Ovary (tissue), 3 donors: Measurements from ENCODE around the gene SPRY2.

Experiments used
- CTCF ChIP-seq, 3 donors: fragments of 450-650 bp in 2 of 3; fragments of 200-600 bp in 1 of 3; IDR thresholded peaks; one replicate each; pipeline versions ENCODE4 v1.5.1 to v1.8.0; 2016 to 2022; ENCODE audit warnings: antibody characterized with exemption in 3 of 3, mild to moderate bottlenecking in 1 of 3
- EP300 ChIP-seq: sonication (generic); formaldehyde crosslinking; IDR thresholded peaks from one replicate; pipeline ENCODE4 v1.6.1; 2017; ENCODE audit warnings: antibody characterized with exemption
- POLR2A ChIP-seq: fragments of 450-650 bp; IDR thresholded peaks from one replicate; pipeline ENCODE4 v1.6.1; 2017; ENCODE audit warnings: antibody characterized with exemption, mild to moderate bottlenecking, moderate library complexity
- donor health status: DM: no; HTN: no; CAD: no.

- TF ChIP-seq CTCF (IDR thresholded peaks at IDR 0.05) (no peak), EP300 (no peak), POLR2A (no peak)
Observed at GRCh38 chr13:80307401-80307987, 33.4 kb downstream of the SPRY2 start.
